Stimulated activated CD4-positive, alpha-beta T cell treated with anti-CD3 and anti-CD28 coated beads, Interleukin-1b, Interleukin-23, amount 100 ng/mL, for 48 hours (primary cell): ENCODE results near the gene MORC1.

Experiments
- DNase-seq: peaks from one replicate; pipeline ENCODE4 v3.0.0-alpha.2; 2020

MORC1 gene

GRCh38 chr3:109026821-109027220 is 91.1 kb downstream of the MORC1 start:
- DNase-seq: no peak

- DNase-seq: no peak
These were observed 92.0 kb downstream of the MORC1 start for GRCh38 chr3:109025896-109026295.

- DNase-seq: peak; percentile 21
These were observed 94.2 kb downstream of the MORC1 start for GRCh38 chr3:109023656-109024254.

- DNase-seq: no peak
These were observed 94.8 kb downstream of the MORC1 start for GRCh38 chr3:109023167-109023566.

- no peak for DNase-seq
These were observed 96.4 kb downstream of the MORC1 start for GRCh38 chr3:109021556-109021955.

GRCh38 chr3:109018828-109019227 is 99.1 kb downstream of the MORC1 start:
- no peak for DNase-seq

GRCh38 chr3:109005443-109005842 is 112.5 kb downstream of the MORC1 start:
- no peak for DNase-seq

- no peak for DNase-seq
These were observed 119.5 kb downstream of the MORC1 start for GRCh38 chr3:108998436-108998835.

- no peak for DNase-seq
These were observed 132.1 kb downstream of the MORC1 start for GRCh38 chr3:108985844-108986243.

GRCh38 chr3:108983051-108983450 is 134.9 kb downstream of the MORC1 start:
- DNase-seq: no peak

GRCh38 chr3:108976058-108976457 is 141.9 kb downstream of the MORC1 start:
- no peak for DNase-seq

- no peak for DNase-seq
These were observed 144.9 kb downstream of the MORC1 start for GRCh38 chr3:108973019-108973418.

- no peak for DNase-seq
These were observed 145.5 kb downstream of the MORC1 start for GRCh38 chr3:108972482-108972881.

- no peak for DNase-seq
These were observed 147.4 kb downstream of the MORC1 start for GRCh38 chr3:108970561-108970960.

- DNase-seq: no peak
These were observed 151.2 kb downstream of the MORC1 start for GRCh38 chr3:108966773-108967172.

- DNase-seq: no peak
These were observed 158.9 kb downstream of the MORC1 start for GRCh38 chr3:108959017-108959416.

- DNase-seq: no peak
These were observed 164.2 kb downstream of the MORC1 start, which contains the start of gene GUCA1C for GRCh38 chr3:108953700-108954099. GUCA1C (minus strand) TSS chr3:108953879; CDS start chr3:108953762, 117 bp downstream.

GRCh38 chr3:108953210-108953609 is 164.7 kb downstream of the MORC1 start:
- DNase-seq: no peak

- no peak for DNase-seq
These were observed 166.0 kb downstream of the MORC1 start for GRCh38 chr3:108951820-108952501.

- DNase-seq: no peak
These were observed 170.1 kb downstream of the MORC1 start for GRCh38 chr3:108947855-108948254.

- DNase-seq: no peak
These were observed 171.3 kb downstream of the MORC1 start for GRCh38 chr3:108946292-108947285.

GRCh38 chr3:108940568-108941263 is 177.2 kb downstream of the MORC1 start:
- no peak for DNase-seq

GRCh38 chr3:108940166-108940565 is 177.8 kb downstream of the MORC1 start:
- no peak for DNase-seq
